HG03354 (cell line): ENCODE results near the gene CEACAM5.

ENCODE experiments used
- ATAC-seq: cut with Tn5 transposase; IDR thresholded peaks from one replicate; pipeline ENCODE4 v1.9.1; 2021; ENCODE audit warnings: mild to moderate bottlenecking; ENCODE audit not compliant: unreplicated experiment, poor library complexity, severe bottlenecking

Gene CEACAM5

DNA sequence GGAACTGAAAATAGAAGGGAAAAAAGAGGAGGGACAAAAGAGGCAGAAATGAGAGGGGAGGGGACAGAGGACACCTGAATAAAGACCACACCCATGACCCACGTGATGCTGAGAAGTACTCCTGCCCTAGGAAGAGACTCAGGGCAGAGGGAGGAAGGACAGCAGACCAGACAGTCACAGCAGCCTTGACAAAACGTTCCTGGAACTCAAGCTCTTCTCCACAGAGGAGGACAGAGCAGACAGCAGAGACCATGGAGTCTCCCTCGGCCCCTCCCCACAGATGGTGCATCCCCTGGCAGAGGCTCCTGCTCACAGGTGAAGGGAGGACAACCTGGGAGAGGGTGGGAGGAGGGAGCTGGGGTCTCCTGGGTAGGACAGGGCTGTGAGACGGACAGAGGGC lies at the start of gene CEACAM5:
CEACAM5 (plus strand) TSS at position 146 of the 400 bp plus-strand sequence; CDS start at position 252, 106 bp downstream.
- no peak for ATAC-seq

GRCh38 chr19:41666075-41666474 lies 42.4 kb upstream of the CEACAM5 start:
- no peak for ATAC-seq

- no peak for ATAC-seq
These were observed 40.1 kb upstream of the CEACAM5 start for GRCh38 chr19:41668315-41668714.

DNA sequence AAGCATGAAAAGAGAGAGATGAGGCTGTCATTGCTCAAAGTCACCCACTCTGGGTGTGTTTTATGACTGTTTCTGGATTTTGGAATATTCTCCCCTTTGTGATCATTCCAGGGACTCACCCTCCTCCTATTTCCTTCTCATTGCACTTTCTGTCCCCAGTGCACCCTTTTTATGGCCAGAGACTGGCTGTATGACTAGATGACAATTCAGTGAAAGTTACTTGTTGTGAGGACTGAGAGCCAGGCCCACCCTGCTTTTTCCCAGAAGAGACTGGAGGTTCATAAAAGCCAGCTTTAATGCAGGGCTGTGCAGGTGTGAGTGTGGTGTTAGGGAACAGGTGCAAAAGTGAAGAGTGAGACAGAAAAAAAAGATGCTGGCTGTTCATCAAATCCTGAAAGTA lies 37.7 kb upstream of the CEACAM5 start:
- no peak for ATAC-seq

GRCh38 chr19:41671486-41671885 lies 36.9 kb upstream of the CEACAM5 start:
- no peak for ATAC-seq

DNA sequence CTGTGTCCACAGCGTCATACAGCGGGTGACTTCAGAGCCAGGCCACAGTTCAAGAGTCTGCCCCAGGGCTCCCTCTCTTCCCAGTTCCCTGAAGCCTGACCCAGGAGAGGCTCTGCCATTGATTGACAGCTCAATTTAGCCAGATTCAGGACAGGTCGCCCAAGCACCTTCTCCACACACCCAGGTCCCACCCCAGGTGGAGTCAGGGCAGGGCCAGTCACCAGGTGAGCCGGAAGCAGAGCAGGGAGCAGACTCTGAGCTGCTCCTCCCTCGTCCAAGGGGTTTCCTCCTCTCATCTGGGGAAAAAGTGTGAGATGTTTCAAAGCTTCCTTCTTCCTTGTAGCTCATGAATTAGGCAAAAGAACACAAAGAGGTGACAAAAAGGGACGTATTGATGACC lies 26.0 kb upstream of the CEACAM5 start:
- ATAC-seq: no peak

GRCh38 chr19:41687419-41687818 lies 21.0 kb upstream of the CEACAM5 start:
- no peak for ATAC-seq

- ATAC-seq: no peak
These were observed 20.3 kb upstream of the CEACAM5 start, which contains the start of gene CEACAM7 for GRCh38 chr19:41688098-41688497. Gene CEACAM7 (minus strand): TSS chr19:41688270. CDS start chr19:41688165, 105 bp downstream.

DNA sequence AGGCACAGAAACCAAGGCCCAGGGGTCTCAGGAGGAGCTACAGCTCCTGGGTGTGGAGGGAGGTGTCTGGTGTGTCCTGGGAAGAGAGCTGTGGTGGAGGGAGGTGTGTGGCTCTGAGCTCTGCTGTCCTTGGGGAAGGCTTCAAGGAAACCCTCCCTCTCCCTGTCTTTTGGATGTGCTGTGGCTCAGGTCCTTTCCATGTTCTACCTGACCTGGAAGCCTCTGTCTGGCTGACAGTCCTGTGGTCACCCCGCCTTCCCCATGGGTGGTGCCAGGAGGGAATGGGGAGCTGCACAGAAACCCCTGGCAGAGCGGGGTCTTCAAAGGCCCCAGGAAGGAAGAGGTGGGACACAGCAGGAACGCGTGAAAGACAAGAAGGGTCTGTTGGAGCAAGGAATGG lies 19.7 kb upstream of the CEACAM5 start:
- ATAC-seq: no peak

- no peak for ATAC-seq
These were observed 18.2 kb upstream of the CEACAM5 start for GRCh38 chr19:41689993-41690800.

DNA sequence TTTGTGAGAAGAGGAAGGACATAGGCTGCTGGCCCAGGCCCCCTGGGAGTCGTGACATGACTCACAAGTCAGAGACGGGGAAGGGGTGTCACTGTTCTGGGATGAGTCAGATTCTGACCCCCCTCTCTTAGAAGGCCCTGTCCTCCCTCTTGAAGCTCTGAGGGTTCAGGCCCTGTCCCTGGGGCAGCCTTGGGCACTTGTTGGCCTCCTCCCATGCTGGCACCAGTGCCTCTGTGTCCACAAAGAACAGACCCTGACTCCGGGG lies 17.7 kb upstream of the CEACAM5 start:
- no peak for ATAC-seq

- ATAC-seq: no peak
These were observed 17.0 kb upstream of the CEACAM5 start for GRCh38 chr19:41691268-41691970.

DNA sequence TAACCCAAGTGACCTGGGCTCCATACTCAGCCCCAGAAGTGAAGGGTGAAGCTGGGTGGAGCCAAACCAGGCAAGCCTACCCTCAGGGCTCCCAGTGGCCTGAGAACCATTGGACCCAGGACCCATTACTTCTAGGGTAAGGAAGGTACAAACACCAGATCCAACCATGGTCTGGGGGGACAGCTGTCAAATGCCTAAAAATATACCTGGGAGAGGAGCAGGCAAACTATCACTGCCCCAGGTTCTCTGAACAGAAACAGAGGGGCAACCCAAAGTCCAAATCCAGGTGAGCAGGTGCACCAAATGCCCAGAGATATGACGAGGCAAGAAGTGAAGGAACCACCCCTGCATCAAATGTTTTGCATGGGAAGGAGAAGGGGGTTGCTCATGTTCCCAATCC lies 14.2 kb upstream of the CEACAM5 start:
- ATAC-seq: no peak

DNA sequence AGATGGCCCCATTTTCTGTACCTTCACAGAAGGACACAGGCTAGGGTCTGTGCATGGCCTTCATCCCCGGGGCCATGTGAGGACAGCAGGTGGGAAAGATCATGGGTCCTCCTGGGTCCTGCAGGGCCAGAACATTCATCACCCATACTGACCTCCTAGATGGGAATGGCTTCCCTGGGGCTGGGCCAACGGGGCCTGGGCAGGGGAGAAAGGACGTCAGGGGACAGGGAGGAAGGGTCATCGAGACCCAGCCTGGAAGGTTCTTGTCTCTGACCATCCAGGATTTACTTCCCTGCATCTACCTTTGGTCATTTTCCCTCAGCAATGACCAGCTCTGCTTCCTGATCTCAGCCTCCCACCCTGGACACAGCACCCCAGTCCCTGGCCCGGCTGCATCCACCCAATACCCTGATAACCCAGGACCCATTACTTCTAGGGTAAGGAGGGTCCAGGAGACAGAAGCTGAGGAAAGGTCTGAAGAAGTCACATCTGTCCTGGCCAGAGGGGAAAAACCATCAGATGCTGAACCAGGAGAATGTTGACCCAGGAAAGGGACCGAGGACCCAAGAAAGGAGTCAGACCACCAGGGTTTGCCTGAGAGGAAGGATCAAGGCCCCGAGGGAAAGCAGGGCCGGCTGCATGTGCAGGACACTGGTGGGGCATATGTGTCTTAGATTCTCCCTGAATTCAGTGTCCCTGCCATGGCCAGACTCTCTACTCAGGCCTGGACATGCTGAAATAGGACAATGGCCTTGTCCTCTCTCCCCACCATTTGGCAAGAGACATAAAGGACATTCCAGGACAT lies 13.4 kb upstream of the CEACAM5 start:
- ATAC-seq: no peak

DNA sequence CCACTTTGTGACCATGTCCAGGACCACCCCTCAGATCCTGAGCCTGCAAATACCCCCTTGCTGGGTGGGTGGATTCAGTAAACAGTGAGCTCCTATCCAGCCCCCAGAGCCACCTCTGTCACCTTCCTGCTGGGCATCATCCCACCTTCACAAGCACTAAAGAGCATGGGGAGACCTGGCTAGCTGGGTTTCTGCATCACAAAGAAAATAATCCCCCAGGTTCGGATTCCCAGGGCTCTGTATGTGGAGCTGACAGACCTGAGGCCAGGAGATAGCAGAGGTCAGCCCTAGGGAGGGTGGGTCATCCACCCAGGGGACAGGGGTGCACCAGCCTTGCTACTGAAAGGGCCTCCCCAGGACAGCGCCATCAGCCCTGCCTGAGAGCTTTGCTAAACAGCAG lies 12.7 kb upstream of the CEACAM5 start:
- no peak for ATAC-seq

DNA sequence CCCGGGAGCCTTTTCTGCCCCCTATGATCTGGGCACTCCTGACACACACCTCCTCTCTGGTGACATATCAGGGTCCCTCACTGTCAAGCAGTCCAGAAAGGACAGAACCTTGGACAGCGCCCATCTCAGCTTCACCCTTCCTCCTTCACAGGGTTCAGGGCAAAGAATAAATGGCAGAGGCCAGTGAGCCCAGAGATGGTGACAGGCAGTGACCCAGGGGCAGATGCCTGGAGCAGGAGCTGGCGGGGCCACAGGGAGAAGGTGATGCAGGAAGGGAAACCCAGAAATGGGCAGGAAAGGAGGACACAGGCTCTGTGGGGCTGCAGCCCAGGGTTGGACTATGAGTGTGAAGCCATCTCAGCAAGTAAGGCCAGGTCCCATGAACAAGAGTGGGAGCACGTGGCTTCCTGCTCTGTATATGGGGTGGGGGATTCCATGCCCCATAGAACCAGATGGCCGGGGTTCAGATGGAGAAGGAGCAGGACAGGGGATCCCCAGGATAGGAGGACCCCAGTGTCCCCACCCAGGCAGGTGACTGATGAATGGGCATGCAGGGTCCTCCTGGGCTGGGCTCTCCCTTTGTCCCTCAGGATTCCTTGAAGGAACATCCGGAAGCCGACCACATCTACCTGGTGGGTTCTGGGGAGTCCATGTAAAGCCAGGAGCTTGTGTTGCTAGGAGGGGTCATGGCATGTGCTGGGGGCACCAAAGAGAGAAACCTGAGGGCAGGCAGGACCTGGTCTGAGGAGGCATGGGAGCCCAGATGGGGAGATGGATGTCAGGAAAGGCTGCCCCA lies 11.8 kb upstream of the CEACAM5 start:
- no peak for ATAC-seq

DNA sequence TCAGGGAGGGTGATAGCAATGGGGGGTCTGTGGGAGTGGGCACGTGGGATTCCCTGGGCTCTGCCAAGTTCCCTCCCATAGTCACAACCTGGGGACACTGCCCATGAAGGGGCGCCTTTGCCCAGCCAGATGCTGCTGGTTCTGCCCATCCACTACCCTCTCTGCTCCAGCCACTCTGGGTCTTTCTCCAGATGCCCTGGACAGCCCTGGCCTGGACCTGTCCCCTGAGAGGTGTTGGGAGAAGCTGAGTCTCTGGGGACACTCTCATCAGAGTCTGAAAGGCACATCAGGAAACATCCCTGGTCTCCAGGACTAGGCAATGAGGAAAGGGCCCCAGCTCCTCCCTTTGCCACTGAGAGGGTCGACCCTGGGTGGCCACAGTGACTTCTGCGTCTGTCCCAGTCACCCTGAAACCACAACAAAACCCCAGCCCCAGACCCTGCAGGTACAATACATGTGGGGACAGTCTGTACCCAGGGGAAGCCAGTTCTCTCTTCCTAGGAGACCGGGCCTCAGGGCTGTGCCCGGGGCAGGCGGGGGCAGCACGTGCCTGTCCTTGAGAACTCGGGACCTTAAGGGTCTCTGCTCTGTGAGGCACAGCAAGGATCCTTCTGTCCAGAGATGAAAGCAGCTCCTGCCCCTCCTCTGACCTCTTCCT lies 11.1 kb upstream of the CEACAM5 start:
- ATAC-seq: no peak

DNA sequence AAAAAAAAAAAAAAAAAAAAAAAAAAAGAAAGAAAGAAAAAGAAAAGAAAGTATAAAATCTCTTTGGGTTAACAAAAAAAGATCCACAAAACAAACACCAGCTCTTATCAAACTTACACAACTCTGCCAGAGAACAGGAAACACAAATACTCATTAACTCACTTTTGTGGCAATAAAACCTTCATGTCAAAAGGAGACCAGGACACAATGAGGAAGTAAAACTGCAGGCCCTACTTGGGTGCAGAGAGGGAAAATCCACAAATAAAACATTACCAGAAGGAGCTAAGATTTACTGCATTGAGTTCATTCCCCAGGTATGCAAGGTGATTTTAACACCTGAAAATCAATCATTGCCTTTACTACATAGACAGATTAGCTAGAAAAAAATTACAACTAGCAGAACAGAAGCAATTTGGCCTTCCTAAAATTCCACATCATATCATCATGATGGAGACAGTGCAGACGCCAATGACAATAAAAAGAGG lies 9.6 kb upstream of the CEACAM5 start:
- no peak for ATAC-seq
